HEK293 (cell line): ENCODE data around the gene TTC34.

Experiments
- CTCF ChIA-PET: fragments of 350-600 bp; formaldehyde crosslinking; extraction: SDS; loops from one replicate; lab custom pipeline; 2021; ENCODE audit warnings: antibody characterized with exemption; lab: Yijun Ruan, JAX
- POLR2A ChIA-PET: fragments of 300-600 bp; formaldehyde crosslinking; extraction: SDS; loops from one replicate; lab custom pipeline; 2020; ENCODE audit warnings: antibody characterized with exemption, inconsistent platforms; lab: Yijun Ruan, JAX
- H3K27ac ChIP-seq: fragments of 200-500 bp; sonication (Bioruptor generic); 2 replicates; pipeline ENCODE4 v1.5.1; 2014; ENCODE audit warnings: low read depth, low read length, control low read depth, inconsistent platforms; ENCODE audit errors: extremely low read depth
- H3K36me3 ChIP-seq, 2 experiments: fragments of 200-500 bp in 1 of 2; sonication (Bioruptor generic) in 1 of 2; 1 replicate in 1 of 2; 2 replicates in 1 of 2; pipeline ENCODE4 v1.5.1; 2014 to 2017; ENCODE audit warnings: inconsistent platforms in 2 of 2, low read length in 2 of 2; ENCODE audit not compliant: control insufficient read depth in 2 of 2, insufficient read depth in 1 of 2
- H3K4me1 ChIP-seq: fragments of 200-500 bp; sonication (Bioruptor generic); 2 replicates; pipeline ENCODE4 v1.5.1; 2014; ENCODE audit warnings: mild to moderate bottlenecking, low read length, inconsistent platforms; ENCODE audit not compliant: control insufficient read depth, insufficient read depth
- H3K4me3 ChIP-seq: 2 replicates; pipeline ENCODE4 v1.5.1; 2011; ENCODE audit warnings: low read depth, mild to moderate bottlenecking, control low read depth, low read length, moderate library complexity
- H3K9me3 ChIP-seq: fragments of 200-500 bp; sonication (Bioruptor generic); 2 replicates; pipeline ENCODE4 v1.5.1; 2014; ENCODE audit warnings: low read depth, low read length, inconsistent platforms; ENCODE audit not compliant: control insufficient read depth, insufficient read depth
- GLI4 ChIP-seq: fragments of 450-650 bp; formaldehyde crosslinking; IDR thresholded peaks from 2 replicates; pipeline ENCODE4 v1.5.1; 2016; ENCODE audit warnings: missing biosample characterization, missing genetic modification characterization
- KLF1 ChIP-seq: fragments of 450-650 bp; formaldehyde crosslinking; IDR thresholded peaks from 2 replicates; pipeline ENCODE4 v1.5.1; 2016; ENCODE audit warnings: missing biosample characterization, missing genetic modification characterization
- SCRT1 ChIP-seq: fragments of 450-650 bp; formaldehyde crosslinking; IDR thresholded peaks from 2 replicates; pipeline ENCODE4 v1.5.1; 2016; ENCODE audit warnings: missing biosample characterization, missing genetic modification characterization, borderline replicate concordance
- ZBTB17 ChIP-seq: fragments of 450-650 bp; formaldehyde crosslinking; IDR thresholded peaks from 2 replicates; pipeline ENCODE4 v1.5.1; 2016; ENCODE audit warnings: missing biosample characterization, missing genetic modification characterization
- ZBTB7A ChIP-seq: fragments of 450-650 bp; formaldehyde crosslinking; IDR thresholded peaks from 2 replicates; pipeline ENCODE4 v1.5.1; 2016; ENCODE audit warnings: low read depth, missing biosample characterization, missing genetic modification characterization
- ZNF138 ChIP-seq: fragments of 450-650 bp; formaldehyde crosslinking; IDR thresholded peaks from 2 replicates; pipeline ENCODE4 v1.5.1; 2016; ENCODE audit warnings: missing biosample characterization, missing genetic modification characterization, borderline replicate concordance
- ZNF148 ChIP-seq: fragments of 450-650 bp; formaldehyde crosslinking; IDR thresholded peaks from 2 replicates; pipeline ENCODE4 v1.5.0; 2017; ENCODE audit warnings: missing biosample characterization, missing genetic modification characterization, borderline replicate concordance
- ZNF24 ChIP-seq: fragments of 450-650 bp; formaldehyde crosslinking; IDR thresholded peaks from 2 replicates; pipeline ENCODE4 v1.5.1; 2016; ENCODE audit warnings: missing biosample characterization, missing genetic modification characterization
- ZNF350 ChIP-seq: fragments of 450-650 bp; formaldehyde crosslinking; IDR thresholded peaks from 2 replicates; pipeline ENCODE4 v1.5.0; 2017; ENCODE audit warnings: missing biosample characterization, mild to moderate bottlenecking, missing genetic modification characterization
- ZNF398 ChIP-seq: fragments of 450-650 bp; formaldehyde crosslinking; IDR thresholded peaks from 2 replicates; pipeline ENCODE4 v1.5.1; 2017; ENCODE audit warnings: missing biosample characterization, missing genetic modification characterization
- ZNF560 ChIP-seq: fragments of 450-650 bp; formaldehyde crosslinking; IDR thresholded peaks from 2 replicates; pipeline ENCODE4 v1.5.1; 2017; ENCODE audit warnings: missing biosample characterization, missing genetic modification characterization, borderline replicate concordance
- ZNF571 ChIP-seq: fragments of 450-650 bp; formaldehyde crosslinking; IDR thresholded peaks from 2 replicates; pipeline ENCODE4 v1.5.0; 2017; ENCODE audit warnings: missing biosample characterization, missing genetic modification characterization
- ZNF596 ChIP-seq: fragments of 450-650 bp; IDR thresholded peaks from 2 replicates; pipeline ENCODE4 v1.5.0; 2018; ENCODE audit warnings: missing biosample characterization, mild to moderate bottlenecking, missing genetic modification characterization, moderate library complexity
- ZNF629 ChIP-seq: fragments of 450-650 bp; formaldehyde crosslinking; IDR thresholded peaks from 2 replicates; pipeline ENCODE4 v1.5.1; 2017; ENCODE audit warnings: missing biosample characterization, missing genetic modification characterization
- ZNF639 ChIP-seq: fragments of 450-650 bp; formaldehyde crosslinking; IDR thresholded peaks from 2 replicates; pipeline ENCODE4 v1.5.1; 2016; ENCODE audit warnings: missing biosample characterization, missing genetic modification characterization
- ZNF670 ChIP-seq: fragments of 450-650 bp; formaldehyde crosslinking; IDR thresholded peaks from 2 replicates; pipeline ENCODE4 v1.5.1; 2016; ENCODE audit warnings: missing biosample characterization, missing genetic modification characterization, low read depth
- ZNF692 ChIP-seq: fragments of 450-650 bp; formaldehyde crosslinking; IDR thresholded peaks from 2 replicates; pipeline ENCODE4 v1.5.1; 2016; ENCODE audit warnings: missing biosample characterization, missing genetic modification characterization
- ZNF792 ChIP-seq: fragments of 450-650 bp; formaldehyde crosslinking; IDR thresholded peaks from 2 replicates; pipeline ENCODE4 v1.5.1; 2016; ENCODE audit warnings: missing biosample characterization, missing genetic modification characterization
- ZNF837 ChIP-seq: fragments of 450-650 bp; formaldehyde crosslinking; IDR thresholded peaks from 2 replicates; pipeline ENCODE4 v1.5.1; 2016; ENCODE audit warnings: missing biosample characterization, missing genetic modification characterization
- ZXDB ChIP-seq: fragments of 450-650 bp; formaldehyde crosslinking; IDR thresholded peaks from 2 replicates; pipeline ENCODE4 v1.5.1; 2016; ENCODE audit warnings: missing biosample characterization, missing genetic modification characterization

Gene TTC34

GRCh38 chr1:2845869-2846268 lies 44.4 kb upstream of the TTC34 start:
- H3K4me3 ChIP-seq: no peak overlapping the region
- no peaks in the 10 kb centered on the region; the same call in none of the 2 replicates for H3K9me3 ChIP-seq
- H3K36me3 ChIP-seq: no peaks in the 10 kb centered on the region
- TF ChIP-seq ZNF148 (tag by site-specific recombination) (no peak), ZNF398 (no peak), ZNF639 (tag by site-specific recombination) (no peak), ZNF692 (no peak), ZNF596 (tag by site-specific recombination) (no peak), ZNF837 (tag by site-specific recombination) (no peak), ZNF560 (tag by site-specific recombination) (no peak), ZNF571 (tag by site-specific recombination) (no peak), ZNF350 (tag by site-specific recombination) (no peak), SCRT1 (tag by site-specific recombination) (no peak), ZNF24 (tag by site-specific recombination) (no peak), ZNF670 (tag by site-specific recombination) (no peak)
- POLR2A ChIA-PET: no interaction called here
- no peak overlapping the region for H3K27ac ChIP-seq
- H3K4me1 ChIP-seq: no peaks in the 10 kb centered on the region
- CTCF ChIA-PET: no interaction called here

- TF ChIP-seq ZNF138 (tag by site-specific recombination): no peak
- TF ChIP-seq GLI4: no peak
- TF ChIP-seq ZXDB (tag by site-specific recombination): no peak
- no peak for TF ChIP-seq ZNF792 (tag by site-specific recombination)
- no peak for TF ChIP-seq ZBTB17 (tag by site-specific recombination)
- TF ChIP-seq ZNF629 (tag by site-specific recombination): no peak
- no peak for TF ChIP-seq KLF1 (tag by site-specific recombination)
- no peak for TF ChIP-seq ZNF398
- no peak for TF ChIP-seq ZBTB7A (tag by site-specific recombination)
- no peak overlapping the region for H3K27ac ChIP-seq
- H3K4me3 ChIP-seq: no peak overlapping the region
- no peaks in the 10 kb centered on the region for H3K36me3 ChIP-seq
- H3K9me3 ChIP-seq: no peaks in the 10 kb centered on the region; the same call in none of the 2 replicates
- ChIA-PET POLR2A (no interaction called here), CTCF (no interaction called here)
- H3K4me1 ChIP-seq: no peaks in the 10 kb centered on the region
Observed at GRCh38 chr1:2840036-2840809, 38.7 kb upstream of the TTC34 start.
